GM11168 (cell line): Measurements from ENCODE around the gene NR5A1.

Experiments used
- in situ Hi-C: fragments of 300-500 bp; cut with MboI; formaldehyde crosslinking; loops from one replicate; pipeline ENCODE4 v1.12.0; 2022; ENCODE audit warnings: low sequenced_read_pairs; ENCODE audit not compliant: unreplicated experiment

NR5A1 gene

DNA sequence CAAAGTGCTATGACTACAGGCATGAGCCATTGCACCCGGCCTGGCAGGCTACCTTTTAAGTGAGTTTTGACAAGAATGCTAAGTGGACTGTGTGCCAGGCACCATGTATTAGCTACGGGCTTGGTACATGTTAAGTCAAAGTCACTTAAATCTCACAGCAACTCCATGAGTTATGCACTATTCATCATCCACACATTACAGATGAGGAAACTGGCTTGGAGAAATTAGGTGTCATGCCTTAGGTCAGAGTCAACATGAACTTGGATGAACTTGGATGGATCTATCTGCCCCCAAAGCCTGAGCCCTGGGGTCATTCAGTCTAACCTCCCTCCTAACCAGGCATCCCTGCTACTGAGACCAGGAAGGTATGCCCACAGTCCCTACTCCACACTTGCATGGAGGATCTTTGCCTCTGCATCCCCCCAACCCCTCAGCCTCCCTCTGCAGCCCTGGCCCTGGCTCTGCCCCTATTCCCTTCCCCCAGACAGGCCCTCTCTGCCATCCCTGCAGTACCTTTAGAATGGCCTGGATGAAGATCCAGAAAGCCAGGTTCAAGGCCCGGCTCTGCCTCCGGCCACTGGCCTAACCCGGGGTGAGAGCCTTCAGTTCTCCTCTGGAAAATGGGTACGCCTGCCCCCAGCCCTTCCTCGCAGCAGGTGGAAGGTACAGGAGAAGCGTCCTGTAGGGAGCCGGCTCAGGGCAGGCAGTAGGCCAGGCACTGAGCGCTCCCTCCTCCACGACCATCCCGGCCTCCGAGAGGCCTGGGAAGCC is 57.6 kb downstream of the NR5A1 start:
- in situ Hi-C loops = no loop called here

DNA sequence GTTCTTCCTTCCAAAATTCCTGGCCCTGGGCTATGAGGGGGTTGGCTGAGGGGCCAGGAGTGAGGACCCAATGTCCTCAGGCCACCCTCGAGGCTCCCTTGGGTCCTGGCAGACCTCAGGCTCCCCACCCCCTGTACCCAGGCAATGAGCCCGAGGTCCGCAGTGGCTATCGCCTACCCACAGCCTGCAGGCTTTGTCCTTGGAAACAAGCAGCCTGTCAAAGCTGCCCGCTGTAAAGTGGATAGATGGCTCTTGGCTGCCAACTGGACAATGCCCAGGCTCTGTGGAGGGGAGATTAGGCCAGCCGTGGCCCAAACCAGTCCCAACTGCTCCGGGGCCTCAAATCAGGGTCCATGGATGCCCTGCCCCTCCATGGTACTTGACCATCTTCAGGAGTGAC is 59.2 kb downstream of the NR5A1 start:
- in situ Hi-C loops = no loop called here

DNA sequence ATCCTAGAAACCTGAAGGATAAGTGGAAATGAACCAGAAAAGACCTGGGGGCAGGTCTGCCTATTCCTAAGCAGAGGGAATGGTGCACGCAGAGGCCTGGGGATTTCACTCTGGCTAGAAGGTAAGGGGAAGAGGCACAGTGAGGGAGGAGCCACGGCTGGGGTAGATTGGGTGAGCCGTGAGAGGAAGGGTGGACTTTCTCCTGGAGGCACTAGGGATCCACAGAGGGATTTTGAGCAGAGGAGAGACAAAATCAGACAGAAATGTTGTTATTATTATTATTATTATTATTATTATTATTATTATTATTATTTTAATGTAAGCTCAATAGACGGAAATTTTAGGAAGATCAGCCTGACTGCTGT is 59.9 kb downstream of the NR5A1 start:
- in situ Hi-C loops = no loop called here

DNA sequence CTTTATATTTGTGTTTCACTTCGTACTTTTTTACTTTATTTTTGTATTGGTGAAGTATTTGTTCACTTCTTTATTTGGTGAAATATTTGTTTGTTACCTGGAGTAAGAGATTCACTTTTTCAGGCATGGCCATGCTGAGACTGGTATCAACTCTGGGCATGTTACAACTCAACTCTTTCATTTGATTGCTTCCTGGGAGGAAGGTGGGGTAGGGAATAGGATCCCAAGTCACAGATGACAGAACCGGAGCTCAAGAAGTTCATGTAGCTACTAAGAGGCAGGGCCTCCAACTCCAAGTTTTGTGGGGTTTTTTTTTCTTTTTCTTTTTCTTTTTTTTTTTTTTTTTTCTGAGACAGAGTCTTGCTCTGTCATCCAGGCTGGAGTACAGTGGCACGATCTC is 63.0 kb downstream of the NR5A1 start:
- in situ Hi-C loops = no loop called here

DNA sequence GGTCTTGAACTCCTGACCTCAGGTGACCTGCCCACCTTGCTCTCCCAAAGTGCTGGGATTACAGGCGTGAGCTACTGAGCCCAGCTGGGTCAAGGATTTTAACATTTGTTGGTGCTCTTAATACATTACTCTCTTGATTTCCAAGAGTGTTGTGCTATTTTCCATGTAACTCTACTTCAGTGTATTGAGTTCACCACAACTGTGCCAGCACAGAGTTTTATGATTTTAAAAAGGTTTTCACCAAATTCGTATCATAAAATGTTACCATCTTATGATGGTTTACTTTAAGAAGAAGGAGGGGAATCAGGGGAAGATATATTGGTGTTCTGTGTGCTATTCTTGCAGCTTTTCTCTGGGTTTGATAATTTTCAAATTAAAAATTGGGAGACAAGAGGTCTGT is 63.6 kb downstream of the NR5A1 start:
- in situ Hi-C loops = no loop called here

DNA sequence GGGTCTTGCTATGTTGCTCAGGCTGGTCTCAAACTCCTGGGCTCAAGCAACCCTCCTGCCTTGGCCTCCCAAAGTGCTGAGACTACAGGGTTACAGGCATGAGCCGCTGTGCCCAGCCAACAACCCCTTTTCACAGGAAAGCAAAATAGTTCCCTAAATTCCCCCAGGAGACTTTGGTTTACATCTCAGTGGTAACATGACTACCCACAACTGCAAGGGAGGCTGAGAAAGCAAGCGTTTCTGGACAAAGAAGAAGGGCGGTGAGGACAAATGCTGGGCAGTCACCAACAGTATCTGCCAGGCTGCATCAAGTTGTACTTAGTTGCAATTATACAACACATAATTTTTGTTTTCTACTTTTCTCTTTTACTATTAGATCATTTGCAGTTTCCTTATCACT is 64.4 kb downstream of the NR5A1 start:
- in situ Hi-C loops = no loop called here

DNA sequence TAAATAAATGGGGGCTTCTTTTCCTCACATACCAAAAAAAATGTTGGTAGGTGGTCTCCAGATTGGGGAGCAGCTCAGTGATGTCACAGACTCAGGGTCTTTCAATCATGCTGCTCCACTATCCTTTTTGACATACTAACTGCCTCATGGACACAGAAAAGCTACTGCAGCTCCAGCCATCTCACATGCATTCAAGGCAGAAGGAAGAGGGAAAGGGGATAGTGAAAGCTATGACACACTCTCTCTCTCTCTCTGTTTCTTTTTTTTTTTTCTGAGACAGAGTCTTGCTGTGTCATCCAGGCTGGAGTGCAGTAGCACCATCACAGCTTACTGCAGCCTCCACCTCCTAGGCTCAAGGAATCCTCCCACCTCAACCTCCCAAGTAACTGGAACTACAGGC is 64.8 kb downstream of the NR5A1 start:
- in situ Hi-C loops = no loop called here

DNA sequence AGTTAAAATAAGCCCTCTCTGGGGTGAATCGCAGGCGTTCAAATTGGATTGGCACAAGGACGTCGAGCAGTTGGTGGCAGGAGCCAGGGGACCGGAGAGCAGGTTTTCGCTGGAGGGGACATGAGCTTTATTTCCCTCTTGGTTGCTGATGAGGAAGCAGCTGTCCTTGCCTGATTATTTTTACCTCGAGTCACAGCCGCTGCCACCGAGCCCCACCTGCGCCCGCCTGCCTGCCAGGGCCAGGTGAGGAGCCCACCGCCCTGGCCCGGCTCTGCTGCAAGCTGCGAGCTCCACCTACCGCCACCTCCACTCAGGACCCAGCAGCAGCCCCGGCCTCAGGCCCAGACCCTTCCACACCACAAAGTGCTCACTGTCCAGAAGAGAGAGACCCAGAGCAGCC is 65.9 kb downstream of the NR5A1 start:
- in situ Hi-C loops = no loop called here

DNA sequence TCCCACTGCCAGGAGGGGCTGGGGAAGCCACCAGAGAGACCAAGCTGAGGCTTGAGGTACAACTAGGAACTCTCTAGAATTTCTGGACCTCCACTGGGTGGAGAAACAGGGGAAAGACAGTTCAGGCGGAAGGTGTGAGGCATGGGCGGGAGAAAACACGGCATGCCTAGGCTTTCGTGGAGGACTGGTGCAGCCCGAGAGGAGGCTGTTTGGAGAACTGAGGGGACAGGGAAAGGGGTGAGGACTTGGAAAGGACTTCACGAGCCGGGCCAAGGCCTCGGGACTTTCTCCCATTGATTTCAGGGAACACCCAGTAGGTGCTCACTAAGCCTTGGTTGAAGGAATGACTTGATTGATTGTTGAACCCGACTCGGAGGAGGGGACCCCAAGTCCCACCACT is 66.4 kb downstream of the NR5A1 start:
- in situ Hi-C loops = no loop called here

DNA sequence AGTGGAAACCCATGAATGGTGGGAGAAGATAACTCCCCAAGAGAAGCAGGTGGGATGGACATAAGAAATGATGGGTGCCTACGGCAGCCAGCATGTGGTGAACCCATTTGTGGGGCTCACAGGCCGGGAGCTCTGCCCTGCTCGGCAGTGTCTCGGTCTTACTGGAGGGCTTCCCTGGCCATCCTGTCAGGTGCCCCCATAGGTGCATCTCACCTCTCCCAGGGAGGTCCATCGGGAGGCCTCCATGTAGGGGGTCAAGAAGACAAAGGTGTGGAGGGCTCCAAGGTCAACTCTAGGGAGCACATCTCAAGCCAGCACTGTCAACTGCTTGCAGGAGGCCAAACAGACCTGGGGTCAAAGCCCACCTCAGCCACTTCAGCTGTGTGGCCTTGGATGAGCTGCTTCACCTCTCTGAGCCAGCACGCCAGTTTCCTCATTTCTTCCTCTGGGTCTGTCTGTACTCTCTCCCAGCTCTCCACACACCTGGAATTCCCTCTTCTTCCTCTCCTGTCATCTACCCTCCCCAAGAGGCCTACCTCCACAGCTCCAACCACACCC is 67.4 kb downstream of the NR5A1 start:
- in situ Hi-C loops = no loop called here

DNA sequence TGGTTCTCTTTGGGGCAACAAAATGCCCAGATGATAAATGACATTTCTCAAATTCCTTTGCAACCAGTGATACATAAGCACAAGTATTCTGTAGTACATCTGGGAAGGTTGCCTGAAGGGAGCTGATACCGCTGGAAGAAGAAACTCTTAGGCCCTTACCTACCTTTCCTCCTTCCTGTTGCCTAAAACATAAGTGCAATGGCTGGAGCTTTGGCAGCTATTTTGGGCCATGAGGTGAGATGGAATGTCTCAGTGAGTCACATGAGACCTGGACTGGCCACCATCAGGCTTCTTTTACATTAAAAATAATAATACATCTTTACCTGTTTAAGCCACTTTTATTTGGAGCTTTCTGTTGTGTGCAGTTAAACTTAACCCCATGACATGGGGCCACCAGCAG is 68.1 kb downstream of the NR5A1 start:
- in situ Hi-C loops = no loop called here

DNA sequence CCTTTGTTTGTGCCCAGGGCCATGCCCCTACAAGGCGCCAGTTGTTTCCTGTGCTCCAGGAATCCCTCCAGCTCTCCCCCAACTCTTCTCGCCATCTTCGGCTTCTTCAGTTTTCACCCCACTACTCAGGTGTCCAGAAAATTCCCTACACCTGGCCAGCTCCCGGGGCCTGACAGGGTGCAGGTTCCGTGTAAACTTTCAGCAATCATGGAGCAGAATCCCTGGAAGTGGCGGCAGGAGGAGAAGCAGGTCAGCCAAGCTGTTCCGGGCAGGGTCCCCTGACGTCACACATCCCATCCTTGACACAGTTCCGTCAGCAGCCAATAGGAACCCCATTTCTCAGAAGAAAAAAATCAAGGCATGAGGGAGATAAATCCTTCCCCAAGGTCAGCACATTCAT is 69.1 kb downstream of the NR5A1 start:
- in situ Hi-C loops = no loop called here

DNA sequence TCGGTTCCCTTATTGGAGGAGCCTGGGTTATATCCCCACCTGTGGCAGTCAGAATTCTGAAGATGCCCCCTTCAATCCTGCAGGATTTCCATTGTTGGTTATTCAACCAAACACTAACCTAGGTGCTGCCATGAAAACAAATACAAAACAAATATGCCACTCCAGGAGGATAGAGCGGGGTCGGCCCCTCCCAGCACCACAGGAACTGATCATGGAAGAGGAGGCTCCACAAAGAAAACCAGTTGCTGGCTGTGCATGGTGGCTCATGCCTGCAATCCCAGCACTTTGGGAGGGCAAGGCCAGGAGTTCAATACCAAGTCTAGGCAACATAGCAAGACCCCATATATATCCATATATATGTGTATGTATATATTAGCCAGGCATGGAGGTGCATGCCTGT is 70.1 kb downstream of the NR5A1 start:
- in situ Hi-C loops = no loop called here

DNA sequence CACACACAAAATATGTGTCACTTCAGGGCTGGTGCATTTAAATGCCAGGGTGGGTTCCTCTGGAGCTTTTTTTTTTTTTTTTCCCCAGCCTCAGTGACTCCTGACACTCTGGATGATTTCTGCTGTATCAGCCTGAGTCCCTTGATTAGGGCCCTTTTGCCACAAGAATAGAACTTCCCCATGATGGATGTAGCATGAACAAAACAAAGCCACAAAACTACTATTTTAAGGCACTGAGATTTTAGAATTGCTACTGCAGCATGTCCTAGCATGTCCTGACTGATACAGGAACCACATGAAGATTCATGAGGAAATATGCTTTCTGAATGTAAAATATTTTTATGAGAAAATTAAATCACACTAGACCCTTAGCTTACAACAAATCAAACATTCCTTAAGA is 70.9 kb downstream of the NR5A1 start:
- in situ Hi-C loops = no loop called here
